ENCODE measurements around the gene ZSWIM3. TPM values are rescaled to one million over a fixed set of nuclear protein-coding genes. Genes with fewer than 3 reads are reported as not detected.

Gene ZSWIM3
- total and polyA plus RNA-seq, 2 of the 13 experiments (the other 11 are each of a cell fraction or from before 2014, with no cell fraction given): 5.2 to 5.8 TPM

DNA sequence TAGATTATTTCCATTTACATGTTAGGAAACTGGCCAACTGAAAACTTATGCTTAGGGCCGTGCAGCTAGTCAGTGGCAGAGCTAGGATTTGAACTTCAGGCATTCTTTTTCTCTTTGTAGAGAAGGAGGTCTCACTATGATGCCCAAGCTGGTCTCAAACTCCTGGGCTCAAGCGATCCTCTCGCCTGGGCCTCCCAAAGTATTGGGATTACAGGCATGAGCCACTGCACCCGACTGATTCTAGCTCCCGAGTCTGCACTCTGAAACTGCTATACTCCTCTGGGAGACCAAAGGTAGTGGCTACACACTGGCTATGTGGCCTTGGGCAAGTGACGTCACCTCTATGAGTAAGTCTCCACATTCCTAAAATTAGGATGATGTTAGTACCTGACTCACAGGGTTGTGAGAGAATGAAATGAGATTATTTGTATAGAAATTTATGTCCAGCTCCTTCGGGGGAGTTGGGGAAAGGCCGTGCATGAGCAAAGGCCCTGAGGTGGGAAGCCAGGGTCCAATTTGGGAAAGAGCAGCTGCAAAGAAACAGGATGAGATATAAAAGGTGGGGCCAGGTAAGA is 48.2 kb downstream of the ZSWIM3 start (continued):
- TF ChIP-seq, protein P1, sequence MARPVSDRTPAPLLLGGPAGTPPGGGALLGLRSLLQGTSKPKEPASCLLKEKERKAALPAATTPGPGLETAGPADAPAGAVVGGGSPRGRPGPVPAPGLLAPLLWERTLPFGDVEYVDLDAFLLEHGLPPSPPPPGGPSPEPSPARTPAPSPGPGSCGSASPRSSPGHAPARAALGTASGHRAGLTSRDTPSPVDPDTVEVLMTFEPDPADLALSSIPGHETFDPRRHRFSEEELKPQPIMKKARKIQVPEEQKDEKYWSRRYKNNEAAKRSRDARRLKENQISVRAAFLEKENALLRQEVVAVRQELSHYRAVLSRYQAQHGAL (CRISPR knock-in tag; IDR thresholded peaks at IDR 0.05; ENCODE audit: not compliant biosample characterization): no peak
- no peak for TF ChIP-seq ZNF484 (CRISPR knock-in tag; IDR thresholded peaks at IDR 0.05; ENCODE audit: borderline replicate concordance, low read depth)
- TF ChIP-seq ZNF557 (CRISPR knock-in tag; IDR thresholded peaks at IDR 0.05): no peak
- TF ChIP-seq TBL1XR1 (IDR thresholded peaks at IDR 0.05; ENCODE audit: borderline replicate concordance, low read length, partially characterized antibody): peak; percentile 24
- TF ChIP-seq ARID2 (CRISPR knock-in tag; IDR thresholded peaks at IDR 0.05; ENCODE audit: borderline replicate concordance): no peak
- no peak for TF ChIP-seq SCMH1 (CRISPR knock-in tag; IDR thresholded peaks at IDR 0.05; ENCODE audit: borderline replicate concordance)
- TF ChIP-seq SOX13 (IDR thresholded peaks at IDR 0.05): no peak
- TF ChIP-seq SOX13 (CRISPR knock-in tag; conservative IDR thresholded peaks at IDR 0.05 in 1 of 2, IDR thresholded peaks at IDR 0.05 in 1 of 2): peak in 1 of 2 experiments; percentile 5; a peak in 1 of 4 replicates
- no peak for TF ChIP-seq ZNF496 (CRISPR knock-in tag; IDR thresholded peaks at IDR 0.05; ENCODE audit: insufficient replicate concordance)
- TF ChIP-seq ZNF572 (CRISPR knock-in tag; IDR thresholded peaks at IDR 0.05): no peak
- TF ChIP-seq NCOA5 (CRISPR knock-in tag; IDR thresholded peaks at IDR 0.05): no peak
- no peak for TF ChIP-seq ZNF552 (CRISPR knock-in tag; IDR thresholded peaks at IDR 0.05; ENCODE audit: borderline replicate concordance)
- TF ChIP-seq ZBTB40 (IDR thresholded peaks at IDR 0.05): no peak
- no peak for TF ChIP-seq ZBTB40 (CRISPR knock-in tag; IDR thresholded peaks at IDR 0.05)
- TF ChIP-seq ZNF205 (CRISPR knock-in tag; IDR thresholded peaks at IDR 0.05): no peak
- TF ChIP-seq ZBTB34 (CRISPR knock-in tag; IDR thresholded peaks at IDR 0.05): no peak
- no peak for TF ChIP-seq ZNF616 (CRISPR knock-in tag; IDR thresholded peaks at IDR 0.05; ENCODE audit: low read depth)
- no peak for TF ChIP-seq FOXO1 (CRISPR knock-in tag; IDR thresholded peaks at IDR 0.05)
- peak; percentile 67; the same call in 1 of the 2 replicates for TF ChIP-seq LCORL (IDR thresholded peaks at IDR 0.05)
- TF ChIP-seq LCORL (CRISPR knock-in tag; IDR thresholded peaks at IDR 0.05): peak; percentile 80

All from HepG2 (cell line).